Gastroesophageal sphincter (tissue), 3 donors: ENCODE results near the gene PDRG1.

Experiments used
- EP300 ChIP-seq: sonication (generic); formaldehyde crosslinking; IDR thresholded peaks from one replicate; pipeline ENCODE4 v1.6.1; 2017; ENCODE audit warnings: antibody characterized with exemption, mild to moderate bottlenecking
- POLR2AphosphoS5 ChIP-seq: sonication (generic); formaldehyde crosslinking; IDR thresholded peaks from one replicate; pipeline ENCODE4 v1.6.1; 2017; ENCODE audit warnings: antibody characterized with exemption
- TF ChIP-seq, protein P1 (sequence below), 4 experiments: fragments of 200-600 bp in 2 of 4; fragments of 450-650 bp in 2 of 4; sonication (generic) in 1 of 4; IDR thresholded peaks; one replicate each; pipeline ENCODE4 v1.5.1; 2017 to 2019; ENCODE audit warnings: antibody characterized with exemption in 4 of 4, mild to moderate bottlenecking in 2 of 4, moderate library complexity in 2 of 4

DNA sequence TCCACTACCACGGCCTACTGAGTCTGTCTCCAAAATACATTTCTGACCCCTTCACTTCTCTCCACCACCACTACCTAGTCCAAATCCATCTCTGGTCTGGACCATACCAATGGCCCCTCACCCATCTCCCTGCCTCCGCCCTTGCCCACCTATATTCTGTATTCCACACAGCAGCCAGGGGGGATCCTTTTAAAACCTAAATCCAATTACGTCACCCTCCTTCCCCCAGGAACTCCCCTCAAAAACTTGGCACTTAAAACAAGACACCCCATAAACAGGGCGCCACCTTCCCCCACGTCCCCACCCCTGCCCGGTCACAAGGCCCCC lies 680 bp downstream of the PDRG1 start:
- no peak for TF ChIP-seq EP300
- TF ChIP-seq, protein P1, sequence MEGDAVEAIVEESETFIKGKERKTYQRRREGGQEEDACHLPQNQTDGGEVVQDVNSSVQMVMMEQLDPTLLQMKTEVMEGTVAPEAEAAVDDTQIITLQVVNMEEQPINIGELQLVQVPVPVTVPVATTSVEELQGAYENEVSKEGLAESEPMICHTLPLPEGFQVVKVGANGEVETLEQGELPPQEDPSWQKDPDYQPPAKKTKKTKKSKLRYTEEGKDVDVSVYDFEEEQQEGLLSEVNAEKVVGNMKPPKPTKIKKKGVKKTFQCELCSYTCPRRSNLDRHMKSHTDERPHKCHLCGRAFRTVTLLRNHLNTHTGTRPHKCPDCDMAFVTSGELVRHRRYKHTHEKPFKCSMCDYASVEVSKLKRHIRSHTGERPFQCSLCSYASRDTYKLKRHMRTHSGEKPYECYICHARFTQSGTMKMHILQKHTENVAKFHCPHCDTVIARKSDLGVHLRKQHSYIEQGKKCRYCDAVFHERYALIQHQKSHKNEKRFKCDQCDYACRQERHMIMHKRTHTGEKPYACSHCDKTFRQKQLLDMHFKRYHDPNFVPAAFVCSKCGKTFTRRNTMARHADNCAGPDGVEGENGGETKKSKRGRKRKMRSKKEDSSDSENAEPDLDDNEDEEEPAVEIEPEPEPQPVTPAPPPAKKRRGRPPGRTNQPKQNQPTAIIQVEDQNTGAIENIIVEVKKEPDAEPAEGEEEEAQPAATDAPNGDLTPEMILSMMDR (IDR thresholded peaks at IDR 0.05): no peak
- no peak for TF ChIP-seq POLR2AphosphoS5
